Testis (tissue), 3 donors: Measurements from ENCODE around the gene TBXAS1. TPM values are rescaled to one million over a fixed set of nuclear protein-coding genes. Genes with fewer than 3 reads are reported as not detected.

Source experiments
- DNase-seq: peaks from one replicate; pipeline ENCODE4 v3.0.0-alpha.2; 2019
- H3K27ac ChIP-seq, 2 donors: fragments of 200-600 bp; sonication (generic); one replicate each; pipeline ENCODE4 v1.5.1; 2019
- H3K27me3 ChIP-seq: fragments of 200-600 bp; sonication (generic); one replicate; pipeline ENCODE4 v1.5.1; 2019
- H3K36me3 ChIP-seq: fragments of 200-600 bp; sonication (generic); one replicate; pipeline ENCODE4 v1.5.1; 2017; ENCODE audit warnings: low read depth; ENCODE audit errors: missing control alignments
- H3K4me1 ChIP-seq: fragments of 200-600 bp; sonication (generic); one replicate; pipeline ENCODE4 v1.5.1; 2019
- H3K4me3 ChIP-seq, 2 donors: fragments of 200-600 bp; sonication (generic); one replicate each; pipeline ENCODE4 v1.5.1; 2017 to 2019
- H3K9me3 ChIP-seq: fragments of 200-600 bp; sonication (generic); one replicate; pipeline ENCODE4 v1.5.1; 2017
- POLR2A ChIP-seq: fragments of 450-650 bp; IDR thresholded peaks from one replicate; pipeline ENCODE4 v1.6.1; 2017; ENCODE audit warnings: antibody characterized with exemption, mild to moderate bottlenecking, moderate library complexity
- WGBS, 2 donors: methylation state at CpG; one replicate each; pipeline ENCODE4 v1.1.5; 2018; 5-methylcytosine and 5-hydroxymethylcytosine counted together
- intact Hi-C: fragments of 100-400 bp; cut with DNase I; formaldehyde crosslinking; loops from one replicate; pipeline ENCODE4 v1.15.1; 2023; ENCODE audit warnings: low total_unique reads
- polyA plus RNA-seq: library from polyadenylated mRNA; stranded (reverse); fragments of 350-450 nt; fragmentation: Illumina TruSeq; extraction: RNeasy Lipid Tissue Mini Kit (QIAGEN cat#74804); gene quantifications from one replicate; pipeline ENCODE4 v1.2.3, GENCODE V29; 2014; ENCODE audit warnings: low read depth, low replicate concordance; ENCODE audit not compliant: insufficient read depth
- total RNA-seq, 2 donors: library from RNA; depleted of rRNA; stranded (reverse); fragments of >200 nt; gene quantifications; one replicate each; pipeline ENCODE4 v1.2.3, GENCODE V29; 2016
- TF ChIP-seq, protein P1 (sequence below), 3 experiments: fragments of 450-650 bp in 2 of 3; fragments of 200-600 bp in 1 of 3; sonication (generic) in 1 of 3; IDR thresholded peaks; one replicate each; pipeline ENCODE4 v1.5.1; 2016 to 2019; ENCODE audit warnings: antibody characterized with exemption in 3 of 3, mild to moderate bottlenecking in 2 of 3, moderate library complexity in 1 of 3

Gene TBXAS1
- total and polyA plus RNA-seq, 3 donors from 2014 or later: 4.9 to 5.7 (median 5.2) TPM

DNA sequence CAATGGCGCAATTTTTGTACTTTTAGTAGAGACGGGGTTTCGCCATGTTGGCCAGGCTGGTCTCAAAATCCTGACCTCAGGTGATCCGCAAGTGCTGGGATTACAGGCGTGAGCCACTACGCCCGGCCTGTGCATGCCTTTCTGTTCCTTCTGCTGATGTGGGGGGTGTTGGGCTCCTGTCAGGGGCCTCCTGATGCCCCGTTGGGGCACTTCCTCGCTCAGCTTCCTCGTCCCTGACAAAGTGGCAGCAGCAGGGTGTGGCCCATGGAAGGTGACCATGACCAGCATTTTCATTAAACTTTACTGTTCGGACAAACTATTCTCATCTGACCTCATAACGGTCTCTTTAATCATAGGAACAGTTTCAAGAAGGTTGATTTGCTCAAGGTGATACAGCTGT is 69.4 kb downstream of the TBXAS1 start:
- 77 to 87% methylated on average over 8 to 12 of the region's 12 CpGs for WGBS, 2 donors
- intact Hi-C loops: no loop called here
- no peaks in the 10 kb centered on the region for H3K9me3 ChIP-seq
- H3K4me1 ChIP-seq: no peaks in the 10 kb centered on the region
- no peak for DNase-seq
- H3K4me3 ChIP-seq: no peak overlapping the region
- no peaks in the 10 kb centered on the region for H3K36me3 ChIP-seq
- H3K27me3 ChIP-seq: no peaks in the 10 kb centered on the region
- no peak for TF ChIP-seq POLR2A
- TF ChIP-seq, protein P1, sequence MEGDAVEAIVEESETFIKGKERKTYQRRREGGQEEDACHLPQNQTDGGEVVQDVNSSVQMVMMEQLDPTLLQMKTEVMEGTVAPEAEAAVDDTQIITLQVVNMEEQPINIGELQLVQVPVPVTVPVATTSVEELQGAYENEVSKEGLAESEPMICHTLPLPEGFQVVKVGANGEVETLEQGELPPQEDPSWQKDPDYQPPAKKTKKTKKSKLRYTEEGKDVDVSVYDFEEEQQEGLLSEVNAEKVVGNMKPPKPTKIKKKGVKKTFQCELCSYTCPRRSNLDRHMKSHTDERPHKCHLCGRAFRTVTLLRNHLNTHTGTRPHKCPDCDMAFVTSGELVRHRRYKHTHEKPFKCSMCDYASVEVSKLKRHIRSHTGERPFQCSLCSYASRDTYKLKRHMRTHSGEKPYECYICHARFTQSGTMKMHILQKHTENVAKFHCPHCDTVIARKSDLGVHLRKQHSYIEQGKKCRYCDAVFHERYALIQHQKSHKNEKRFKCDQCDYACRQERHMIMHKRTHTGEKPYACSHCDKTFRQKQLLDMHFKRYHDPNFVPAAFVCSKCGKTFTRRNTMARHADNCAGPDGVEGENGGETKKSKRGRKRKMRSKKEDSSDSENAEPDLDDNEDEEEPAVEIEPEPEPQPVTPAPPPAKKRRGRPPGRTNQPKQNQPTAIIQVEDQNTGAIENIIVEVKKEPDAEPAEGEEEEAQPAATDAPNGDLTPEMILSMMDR (IDR thresholded peaks at IDR 0.05): no peak
- H3K27ac ChIP-seq: no peak overlapping the region

DNA sequence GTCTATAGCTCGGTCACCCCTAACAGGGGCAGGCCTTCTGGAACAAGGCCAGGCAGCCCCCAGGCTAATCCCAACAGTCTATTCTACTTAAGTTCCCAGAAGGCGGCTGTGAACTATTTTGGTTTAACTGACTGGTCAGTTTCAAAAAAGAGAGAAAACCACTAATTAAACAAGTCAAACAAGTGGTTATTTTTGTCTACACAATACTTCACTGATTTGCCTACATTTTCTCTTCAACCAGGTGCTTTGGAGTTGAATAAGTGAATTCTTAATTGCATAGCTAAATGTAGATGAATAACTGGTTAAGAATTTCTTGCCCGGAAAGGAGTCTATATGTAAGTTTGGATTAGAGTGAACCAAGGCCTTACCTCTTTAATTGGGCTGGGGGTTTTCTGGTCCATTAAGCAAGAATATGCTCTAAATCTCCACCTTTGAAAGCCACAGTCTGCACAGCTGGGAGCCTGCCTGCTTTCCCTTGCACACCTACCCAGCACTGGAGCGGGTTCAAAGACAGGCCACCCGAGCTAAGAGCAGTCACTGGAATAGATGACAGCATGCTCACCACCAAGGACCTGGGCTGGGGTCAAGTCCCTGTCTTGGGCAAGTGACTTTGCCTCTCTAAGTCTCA is 70.4 kb downstream of the TBXAS1 start:
- intact Hi-C loops: no loop called here
- TF ChIP-seq, protein P1 (IDR thresholded peaks at IDR 0.05): no peak
- TF ChIP-seq POLR2A: no peak
- 93% methylated on average over 5 of the region's 5 CpGs for WGBS, 2 donors
- H3K9me3 ChIP-seq: no peaks in the 10 kb centered on the region
- no peak for DNase-seq
- no peak overlapping the region for H3K27ac ChIP-seq
- H3K4me1 ChIP-seq: no peaks in the 10 kb centered on the region
- H3K27me3 ChIP-seq: no peaks in the 10 kb centered on the region
- no peaks in the 10 kb centered on the region for H3K36me3 ChIP-seq
- no peak overlapping the region for H3K4me3 ChIP-seq

DNA sequence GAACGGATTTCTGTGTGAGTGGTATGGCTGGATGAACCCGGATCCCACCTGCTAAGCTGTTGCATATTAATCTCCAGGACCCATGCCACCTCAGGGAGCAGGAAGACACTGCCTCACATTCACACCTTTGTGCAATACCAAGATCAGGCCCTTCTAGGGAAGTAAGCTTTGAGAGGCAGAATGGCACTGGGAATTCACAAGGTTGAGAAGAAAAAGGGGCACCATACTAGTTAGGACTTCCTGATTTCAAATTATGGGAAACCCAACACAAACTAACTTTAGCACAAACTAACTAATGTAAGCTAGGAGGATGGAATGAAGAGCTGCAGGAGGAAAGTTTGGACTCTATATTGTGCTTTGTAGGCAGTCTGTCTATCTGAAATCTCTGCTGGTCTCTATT is 71.3 kb downstream of the TBXAS1 start:
- DNase-seq: no peak
- 84 to 98% methylated on average over 2 of the region's 2 CpGs for WGBS, 2 donors
- intact Hi-C loops: no loop called here

DNA sequence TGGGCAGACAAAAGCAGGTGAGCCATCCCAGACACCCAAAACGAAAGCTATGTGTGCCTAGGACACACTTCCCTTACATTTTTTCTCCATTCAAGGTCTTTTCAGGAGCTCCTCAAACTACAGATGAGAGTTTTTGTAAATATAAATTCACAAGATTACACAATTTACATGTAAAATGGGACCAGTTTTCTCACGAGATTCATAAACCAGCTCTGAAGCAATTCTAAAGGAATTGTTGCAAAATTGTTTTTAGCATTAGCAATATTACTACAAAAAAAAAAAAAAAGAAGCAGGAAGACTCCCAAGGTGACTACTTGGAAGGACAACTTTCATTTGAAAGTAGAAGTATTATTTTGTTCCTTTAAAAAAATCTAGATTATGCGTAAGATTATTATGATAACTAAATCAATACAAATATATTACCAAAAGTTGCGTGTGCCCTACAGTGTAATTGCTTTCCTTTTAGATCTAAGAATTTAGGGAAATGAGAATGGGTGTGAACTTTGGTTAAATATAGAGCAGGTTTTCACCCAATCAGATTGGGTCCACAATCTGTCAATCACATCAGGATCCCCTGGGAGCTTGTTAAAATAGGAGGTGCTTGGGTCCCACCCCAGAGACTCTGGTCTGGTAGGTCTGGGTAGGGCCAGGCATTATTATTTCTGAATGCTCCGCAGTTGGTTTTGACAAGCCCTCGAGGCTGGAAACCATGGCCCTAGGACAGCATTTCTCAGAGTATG is 72.2 kb downstream of the TBXAS1 start:
- Histone ChIP-seq H3K27ac (no peak overlapping the region), H3K9me3 (no peaks in the 10 kb centered on the region), H3K4me1 (no peaks in the 10 kb centered on the region), H3K4me3 (no peak overlapping the region), H3K27me3 (no peaks in the 10 kb centered on the region), H3K36me3 (no peaks in the 10 kb centered on the region)
- TF ChIP-seq, protein P1 (IDR thresholded peaks at IDR 0.05): no peak
- no peak for TF ChIP-seq POLR2A
- WGBS, 2 donors: 83 to 92% methylated on average over 6 of the region's 6 CpGs
- no peak for DNase-seq
- intact Hi-C loops: no loop called here

More for the DNA sequence above, 71.3 kb downstream of the TBXAS1 start:
- no peaks in the 10 kb centered on the region for H3K9me3 ChIP-seq
- H3K4me1 ChIP-seq: no peaks in the 10 kb centered on the region
- no peaks in the 10 kb centered on the region for H3K36me3 ChIP-seq
- no peak for TF ChIP-seq POLR2A
- TF ChIP-seq, protein P1 (IDR thresholded peaks at IDR 0.05): no peak
- H3K4me3 ChIP-seq: no peak overlapping the region
- no peaks in the 10 kb centered on the region for H3K27me3 ChIP-seq
- no peak overlapping the region for H3K27ac ChIP-seq
